Stimulated activated CD8-positive, alpha-beta memory T cell treated with anti-CD3 and anti-CD28 coated beads, Interleukin-7, amount 100 ng/mL, for 24 hours (primary cell): ENCODE data around the gene KIAA0930.
"Not testable (repeated sequence)": the region's sequence is repeated elsewhere in the genome, so short reads cannot be mapped to it uniquely, and the experiment has no call there.

Source experiments
- DNase-seq: peaks from one replicate; pipeline ENCODE4 v3.0.0-alpha.2; 2020; ENCODE audit warnings: low read depth

KIAA0930 gene

GRCh38 chr22:45240810-45241631 lies at the start of gene KIAA0930:
KIAA0930 (minus strand) TSS chr22:45240894; CDS start chr22:45240703, 191 bp downstream.
- peak; percentile 65 for DNase-seq

- no peak for DNase-seq
These were observed 46.3 kb upstream of the KIAA0930 start for GRCh38 chr22:45286854-45287551.

GRCh38 chr22:45285263-45286058 lies 44.8 kb upstream of the KIAA0930 start:
- DNase-seq: no peak

- no peak for DNase-seq
These were observed 44.1 kb upstream of the KIAA0930 start, which contains the start of gene UPK3A for GRCh38 chr22:45284705-45285262. UPK3A (plus strand) TSS chr22:45284949; CDS start chr22:45285014, 65 bp downstream.

- no peak for DNase-seq
These were observed 40.3 kb upstream of the KIAA0930 start for GRCh38 chr22:45281010-45281409.

GRCh38 chr22:45280587-45280980 lies 39.9 kb upstream of the KIAA0930 start:
- DNase-seq: no peak

GRCh38 chr22:45278125-45278524 lies 37.4 kb upstream of the KIAA0930 start:
- no peak for DNase-seq

- DNase-seq: not testable (repeated sequence)
These were observed 37.0 kb upstream of the KIAA0930 start for GRCh38 chr22:45277720-45278119.

GRCh38 chr22:45276507-45277105 lies 35.9 kb upstream of the KIAA0930 start:
- no peak for DNase-seq

- DNase-seq: no peak
These were observed 32.9 kb upstream of the KIAA0930 start for GRCh38 chr22:45273452-45274075.

- no peak for DNase-seq
These were observed 31.8 kb upstream of the KIAA0930 start for GRCh38 chr22:45272498-45272897.

- DNase-seq: no peak
These were observed 31.0 kb upstream of the KIAA0930 start for GRCh38 chr22:45271667-45272201.

GRCh38 chr22:45270095-45271020 lies 29.7 kb upstream of the KIAA0930 start:
- no peak for DNase-seq

- DNase-seq: peak; percentile 69
These were observed 28.5 kb upstream of the KIAA0930 start for GRCh38 chr22:45268958-45269844.

GRCh38 chr22:45268167-45268957 lies 27.7 kb upstream of the KIAA0930 start:
- no peak for DNase-seq

GRCh38 chr22:45265535-45265934 lies 24.8 kb upstream of the KIAA0930 start:
- DNase-seq: no peak

- DNase-seq: no peak
These were observed 23.0 kb upstream of the KIAA0930 start for GRCh38 chr22:45263463-45264269.
